HCT116 (cell line): ENCODE data around the gene HMGCL.

ENCODE experiments used
- POLR2A ChIP-seq: IDR thresholded peaks from 2 replicates; pipeline ENCODE4 v1.7.0; 2011; ENCODE audit warnings: borderline replicate concordance; ENCODE audit not compliant: insufficient read depth, insufficient read length; ENCODE audit errors: extremely low read depth
- TCF7L2 ChIP-seq: IDR thresholded peaks from 2 replicates; pipeline ENCODE4 v1.7.0; 2011; ENCODE audit warnings: borderline replicate concordance, inconsistent platforms; ENCODE audit not compliant: insufficient read depth, insufficient read length; ENCODE audit errors: extremely low read depth
- TF ChIP-seq, protein P1 (sequence below), 3 experiments: fragments of 200-600 bp in 1 of 3; sonication (generic) in 1 of 3; IDR thresholded peaks in 2 of 3; conservative IDR thresholded peaks in 1 of 3; 2 replicates each; pipeline ENCODE4 v1.5.1; 2012 to 2017; ENCODE audit warnings: low read depth in 2 of 3, low read length in 2 of 3, antibody characterized with exemption in 1 of 3, borderline replicate concordance in 1 of 3, control low read depth in 1 of 3, mild to moderate bottlenecking in 1 of 3, mixed read lengths in 1 of 3, mixed run types in 1 of 3, moderate library complexity in 1 of 3; ENCODE audit not compliant: insufficient read depth in 1 of 3

DNA sequence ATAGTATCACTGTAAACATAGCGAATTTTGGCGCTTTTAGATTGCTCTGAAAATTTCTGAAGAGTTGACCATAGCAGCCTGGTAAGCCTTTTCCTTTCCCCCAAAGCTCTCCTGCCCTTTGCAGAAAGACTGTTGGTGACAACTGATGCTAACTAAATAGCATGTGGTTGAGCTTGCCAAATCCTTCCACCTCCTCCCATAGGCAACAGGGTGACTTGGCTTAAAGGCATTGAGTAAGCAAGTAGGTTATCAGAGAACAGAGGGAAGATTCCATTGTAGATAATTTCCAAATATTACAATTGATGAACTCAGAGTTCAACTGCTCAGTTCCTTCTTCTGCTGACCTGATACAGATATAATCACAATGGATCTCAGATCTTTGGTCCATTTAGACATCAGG is 19.9 kb upstream of the HMGCL start:
- TF ChIP-seq, protein P1, sequence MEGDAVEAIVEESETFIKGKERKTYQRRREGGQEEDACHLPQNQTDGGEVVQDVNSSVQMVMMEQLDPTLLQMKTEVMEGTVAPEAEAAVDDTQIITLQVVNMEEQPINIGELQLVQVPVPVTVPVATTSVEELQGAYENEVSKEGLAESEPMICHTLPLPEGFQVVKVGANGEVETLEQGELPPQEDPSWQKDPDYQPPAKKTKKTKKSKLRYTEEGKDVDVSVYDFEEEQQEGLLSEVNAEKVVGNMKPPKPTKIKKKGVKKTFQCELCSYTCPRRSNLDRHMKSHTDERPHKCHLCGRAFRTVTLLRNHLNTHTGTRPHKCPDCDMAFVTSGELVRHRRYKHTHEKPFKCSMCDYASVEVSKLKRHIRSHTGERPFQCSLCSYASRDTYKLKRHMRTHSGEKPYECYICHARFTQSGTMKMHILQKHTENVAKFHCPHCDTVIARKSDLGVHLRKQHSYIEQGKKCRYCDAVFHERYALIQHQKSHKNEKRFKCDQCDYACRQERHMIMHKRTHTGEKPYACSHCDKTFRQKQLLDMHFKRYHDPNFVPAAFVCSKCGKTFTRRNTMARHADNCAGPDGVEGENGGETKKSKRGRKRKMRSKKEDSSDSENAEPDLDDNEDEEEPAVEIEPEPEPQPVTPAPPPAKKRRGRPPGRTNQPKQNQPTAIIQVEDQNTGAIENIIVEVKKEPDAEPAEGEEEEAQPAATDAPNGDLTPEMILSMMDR (IDR thresholded peaks at IDR 0.05 in 2 of 3, conservative IDR thresholded peaks at IDR 0.05 in 1 of 3; ENCODE audit: borderline replicate concordance in 1 of 3, insufficient read depth in 1 of 3, low read depth in 2 of 3, low read length in 2 of 3) = no peak
- TF ChIP-seq TCF7L2 = no peak
- no peak for TF ChIP-seq POLR2A
